ENCODE results near the gene OSBPL2. TPM values are rescaled to one million over a fixed set of nuclear protein-coding genes. Genes with fewer than 3 reads are reported as not detected.
A peak's percentile ranks its signal among the peaks of the same experiment; 100 is the strongest.

Gene OSBPL2
- total and polyA plus RNA-seq, 3 donors from 2014 or later, result 48.5 to 57.2 (median 49.8) TPM

GRCh38 chr20:62313460-62314338 is 75.4 kb downstream of the OSBPL2 start:
- Histone ChIP-seq H3K27me3 (no peaks in the 10 kb centered on the region), H3K9me3 (no peaks in the 10 kb centered on the region), H3K36me3 (ENCODE audit: low read depth, missing control alignments) (no peaks in the 10 kb centered on the region), H3K4me1 (peaks cover 4% of the 10 kb centered on the region), H3K4me3 (no peak overlapping the region), H3K27ac (no peak overlapping the region)
- TF ChIP-seq CTCF (IDR thresholded peaks at IDR 0.05) (no peak), POLR2A (IDR thresholded peaks at IDR 0.05) (no peak)
- intact Hi-C loops (cut with DNase I; ENCODE audit: low total_unique reads), result no loop called here
- no peak for DNase-seq
- WGBS, 2 donors, result 94 to 95% methylated on average over 55 of the region's 55 CpGs

GRCh38 chr20:62314339-62314638 is 76.0 kb downstream of the OSBPL2 start:
- TF ChIP-seq POLR2A (IDR thresholded peaks at IDR 0.05) (no peak), CTCF (IDR thresholded peaks at IDR 0.05) (no peak)
- intact Hi-C loops (cut with DNase I; ENCODE audit: low total_unique reads), result no loop called here
- Histone ChIP-seq H3K4me1 (peaks cover 10% of the 10 kb centered on the region), H3K4me3 (no peak overlapping the region), H3K27ac (no peak overlapping the region), H3K9me3 (no peaks in the 10 kb centered on the region), H3K36me3 (ENCODE audit: low read depth, missing control alignments) (no peaks in the 10 kb centered on the region), H3K27me3 (no peaks in the 10 kb centered on the region)
- DNase-seq, result no peak
- 96 to 97% methylated on average over 4 to 12 of the region's 12 CpGs for WGBS, 2 donors

GRCh38 chr20:62314711-62315302 is 76.5 kb downstream of the OSBPL2 start:
- H3K27me3 ChIP-seq, result no peaks in the 10 kb centered on the region
- no peak overlapping the region for H3K4me3 ChIP-seq
- no peak overlapping the region for H3K27ac ChIP-seq
- DNase-seq, result no peak
- intact Hi-C loops (cut with DNase I; ENCODE audit: low total_unique reads), result no loop called here
- TF ChIP-seq CTCF (IDR thresholded peaks at IDR 0.05) (no peak), POLR2A (IDR thresholded peaks at IDR 0.05) (no peak)
- peaks cover 15% of the 10 kb centered on the region for H3K4me1 ChIP-seq
- 94 to 100% methylated on average over 2 to 24 of the region's 25 CpGs for WGBS, 2 donors
- H3K36me3 ChIP-seq (ENCODE audit: low read depth, missing control alignments), result no peaks in the 10 kb centered on the region
- H3K9me3 ChIP-seq, result no peaks in the 10 kb centered on the region

- intact Hi-C loops (cut with DNase I; ENCODE audit: low total_unique reads), result no loop called here
- no peak for TF ChIP-seq CTCF (IDR thresholded peaks at IDR 0.05)
- TF ChIP-seq POLR2A (IDR thresholded peaks at IDR 0.05), result no peak
- H3K36me3 ChIP-seq (ENCODE audit: low read depth, missing control alignments), result no peaks in the 10 kb centered on the region
- no peak overlapping the region for H3K4me3 ChIP-seq
- H3K9me3 ChIP-seq, result no peaks in the 10 kb centered on the region
- no peaks in the 10 kb centered on the region for H3K27me3 ChIP-seq
- no peak for DNase-seq
- WGBS, 2 donors, result 85 to 96% methylated on average over 9 to 12 of the region's 12 CpGs
- peak overlapping the region in 1 of 2 donors; percentile 56 for H3K27ac ChIP-seq
- H3K4me1 ChIP-seq, result peaks cover 17% of the 10 kb centered on the region
Observed at GRCh38 chr20:62315773-62316172, 77.5 kb downstream of the OSBPL2 start.

Measured in testis (tissue), 3 donors.